KBM-7 (cell line): Measurements from ENCODE around the gene UTF1.

Experiments used
- DNase-seq: peaks from one replicate; pipeline ENCODE4 v3.0.0-alpha.2; 2015
- in situ Hi-C: fragments of 300-500 bp; cut with MboI; formaldehyde crosslinking; loops from 2 replicates; pipeline ENCODE4 v1.14.3; 2020; ENCODE audit warnings: low sequenced_read_pairs, low pct_unique_long_range_greater_than_20kb, mixed read lengths

The UTF1 gene

GRCh38 chr10:133271521-133272300 is 41.7 kb downstream of the UTF1 start:
- in situ Hi-C loops, result no loop called here
- DNase-seq, result no peak

- in situ Hi-C loops, result no loop called here
- no peak for DNase-seq
These were observed 42.4 kb downstream of the UTF1 start for GRCh38 chr10:133272301-133272963.

GRCh38 chr10:133272964-133273420 is 43.0 kb downstream of the UTF1 start:
- in situ Hi-C loops, result no loop called here
- DNase-seq, result no peak

GRCh38 chr10:133273534-133274143 is 43.6 kb downstream of the UTF1 start:
- DNase-seq, result no peak
- in situ Hi-C loops, result no loop called here

GRCh38 chr10:133274751-133275683 is 45.0 kb downstream of the UTF1 start:
- in situ Hi-C loops, result no loop called here
- peak; percentile 73 for DNase-seq

- in situ Hi-C loops, result no loop called here
- DNase-seq, result no peak
These were observed 45.7 kb downstream of the UTF1 start for GRCh38 chr10:133275684-133276092.

- in situ Hi-C loops, result no loop called here
These were observed 46.0 kb downstream of the UTF1 start for GRCh38 chr10:133276100-133276434.

GRCh38 chr10:133276435-133277201 is 46.6 kb downstream of the UTF1 start, which contains the start of gene ADAM8:
TSS of gene ADAM8 (minus strand) at chr10:133276868. CDS start at chr10:133276817, 51 bp downstream.
- no peak for DNase-seq
- in situ Hi-C loops, result no loop called here

More at GRCh38 chr10:133276100-133276434, 46.0 kb downstream of the UTF1 start:
- no peak for DNase-seq

- no peak for DNase-seq
- in situ Hi-C loops, result no loop called here
These were observed 47.4 kb downstream of the UTF1 start for GRCh38 chr10:133277277-133277992.

- no peak for DNase-seq
- in situ Hi-C loops, result no loop called here
These were observed 48.1 kb downstream of the UTF1 start for GRCh38 chr10:133277993-133278576.

- peak; percentile 92 for DNase-seq
- in situ Hi-C loops, result no loop called here
These were observed 48.7 kb downstream of the UTF1 start for GRCh38 chr10:133278577-133279265.

- DNase-seq, result peak; percentile 60
- in situ Hi-C loops, result no loop called here
These were observed 49.6 kb downstream of the UTF1 start for GRCh38 chr10:133279326-133280226.

GRCh38 chr10:133280391-133281059 is 50.5 kb downstream of the UTF1 start:
- DNase-seq, result no peak

GRCh38 chr10:133281084-133281483 is 51.1 kb downstream of the UTF1 start:
- in situ Hi-C loops, result no loop called here
- DNase-seq, result no peak

More at GRCh38 chr10:133280391-133281059, 50.5 kb downstream of the UTF1 start:
- in situ Hi-C loops, result no loop called here
